Keratinocyte (primary cell): ENCODE measurements around the gene SSTR3. TPM values are rescaled to one million over a fixed set of nuclear protein-coding genes. Genes with fewer than 3 reads are reported as not detected.
A peak's percentile ranks its signal among the peaks of the same experiment; 100 is the strongest.

Experiments used
- DNase-seq: peaks from one replicate; pipeline ENCODE4 v3.0.0-alpha.2; 2011; ENCODE audit warnings: low read depth, missing footprints, low spot score
- FAIRE-seq: peaks from 2 replicates; lab custom pipeline; 2011; peaks lifted over from hg19 to GRCh38; lab: Jason Lieb, UNC
- H2AFZ ChIP-seq: 2 replicates; pipeline ENCODE4 v1.6.0; 2012; ENCODE audit warnings: low read length, control low read depth, inconsistent platforms; ENCODE audit not compliant: control insufficient read depth
- H3K27ac ChIP-seq: 2 replicates; pipeline ENCODE4 v1.5.1; 2011; ENCODE audit warnings: low read length; ENCODE audit not compliant: control insufficient read depth, insufficient read depth
- H3K27me3 ChIP-seq: 3 replicates; pipeline ENCODE4 v1.6.0; 2011; ENCODE audit warnings: low read length; ENCODE audit not compliant: control insufficient read depth, insufficient read depth; ENCODE audit errors: extremely low read depth
- H3K36me3 ChIP-seq, 2 experiments: 2 replicates in 1 of 2; 3 replicates in 1 of 2; pipeline ENCODE4 v1.5.1; 2011; ENCODE audit warnings: low read length in 2 of 2, mild to moderate bottlenecking in 1 of 2; ENCODE audit not compliant: control insufficient read depth in 2 of 2, insufficient read depth in 2 of 2; ENCODE audit errors: extremely low read depth in 1 of 2
- H3K4me1 ChIP-seq: 3 replicates; pipeline ENCODE4 v1.5.1; 2011; ENCODE audit warnings: low read length; ENCODE audit not compliant: control insufficient read depth, insufficient read depth; ENCODE audit errors: extremely low read depth
- H3K4me2 ChIP-seq: 3 replicates; pipeline ENCODE4 v1.6.0; 2011; ENCODE audit warnings: low read depth, low read length; ENCODE audit not compliant: control insufficient read depth, insufficient read depth; ENCODE audit errors: extremely low read depth
- H3K4me3 ChIP-seq, 3 experiments: fragments of 200-600 bp in 1 of 3; sonication (generic) in 1 of 3; 2 replicates in 2 of 3; 3 replicates in 1 of 3; pipeline ENCODE4 v1.5.1; 2011 to 2016; ENCODE audit warnings: low read length in 3 of 3, mild to moderate bottlenecking in 3 of 3, control low read depth in 2 of 3, inconsistent platforms in 1 of 3, low read depth in 1 of 3, mixed read lengths in 1 of 3, mixed run types in 1 of 3, moderate library complexity in 1 of 3; ENCODE audit not compliant: control insufficient read depth in 2 of 3, insufficient read depth in 2 of 3; ENCODE audit errors: extremely low read depth in 1 of 3
- H3K79me2 ChIP-seq: 2 replicates; pipeline ENCODE4 v1.6.0; 2012; ENCODE audit warnings: low read length; ENCODE audit not compliant: control insufficient read depth, insufficient read depth
- H3K9ac ChIP-seq: 3 replicates; pipeline ENCODE4 v1.6.0; 2011; ENCODE audit warnings: low read length; ENCODE audit not compliant: control insufficient read depth, insufficient read depth; ENCODE audit errors: extremely low read depth
- H3K9me1 ChIP-seq: 3 replicates; pipeline ENCODE4 v1.6.0; 2011; ENCODE audit warnings: low read length; ENCODE audit not compliant: control insufficient read depth, insufficient read depth; ENCODE audit errors: extremely low read depth
- H3K9me3 ChIP-seq: 2 replicates; pipeline ENCODE4 v1.5.1; 2012; ENCODE audit warnings: low read depth, low read length; ENCODE audit not compliant: control insufficient read depth
- H4K20me1 ChIP-seq: 3 replicates; pipeline ENCODE4 v1.6.0; 2011; ENCODE audit warnings: low read length; ENCODE audit not compliant: control insufficient read depth, insufficient read depth; ENCODE audit errors: extremely low read depth
- EZH2 ChIP-seq: IDR thresholded peaks from one replicate; pipeline ENCODE4 v1.6.1; 2012; ENCODE audit warnings: inconsistent platforms, mild to moderate bottlenecking, low read length, moderate library complexity
- dilution Hi-C: fragments of 300-500 bp; cut with MboI; formaldehyde crosslinking; loops from one replicate; pipeline ENCODE4 v1.7.0; 2020; ENCODE audit warnings: low sequenced_read_pairs; ENCODE audit not compliant: extremely low pct_ligation_motif_present
- polyA plus RNA-seq, 5 experiments: library from polyadenylated mRNA; depleted of rRNA in 3 of 5; stranded (reverse) in 3 of 5; stranded (forward) in 1 of 5; unstranded in 1 of 5; fragments of >200 nt; gene quantifications; 1 replicate in 1 of 5; 2 replicates in 3 of 5; 3 replicates in 1 of 5; pipeline versions ENCODE4 v1.2.1 to v1.2.3, GENCODE V29; 2011 to 2012; ENCODE audit warnings: missing spikeins in 2 of 5, low read depth in 1 of 5, low replicate concordance in 1 of 5
- TF ChIP-seq, protein P1 (sequence below), 3 experiments: IDR thresholded peaks in 1 of 3; conservative IDR thresholded peaks in 1 of 3; optimal IDR thresholded peaks in 1 of 3; 2 replicates in 2 of 3; 3 replicates in 1 of 3; pipeline versions ENCODE3 to v1.5.1; 2011; ENCODE audit warnings: low read length in 3 of 3, mild to moderate bottlenecking in 3 of 3, moderate library complexity in 2 of 3, control low read depth in 1 of 3, inconsistent platforms in 1 of 3; ENCODE audit not compliant: insufficient read depth in 2 of 3; ENCODE audit errors: extremely low read depth in 1 of 3

SSTR3 gene
- polyA plus RNA-seq, 1 donor (not counting 4 experiments of a cell fraction or from before 2014, with no cell fraction given) = not detected

GRCh38 chr22:37241351-37242142, 29.3 kb upstream of the SSTR3 start:
- Histone ChIP-seq H3K9me1 (no peaks in the 10 kb centered on the region), H3K4me2 (peak overlapping the region; percentile 78), H3K36me3 (peaks cover 15 to 28% of the 10 kb centered on the region in 2 experiments), H3K9me3 (no peaks in the 10 kb centered on the region), H3K4me3 (no peak overlapping the region), H3K4me1 (peaks cover 24% of the 10 kb centered on the region), H2AFZ (no peak overlapping the region), H3K9ac (no peak overlapping the region), H3K79me2 (peaks cover 18% of the 10 kb centered on the region), H3K27ac (no peak overlapping the region), H3K27me3 (no peaks in the 10 kb centered on the region), H4K20me1 (no peaks in the 10 kb centered on the region)
- TF ChIP-seq EZH2 = no peak
- TF ChIP-seq, protein P1, sequence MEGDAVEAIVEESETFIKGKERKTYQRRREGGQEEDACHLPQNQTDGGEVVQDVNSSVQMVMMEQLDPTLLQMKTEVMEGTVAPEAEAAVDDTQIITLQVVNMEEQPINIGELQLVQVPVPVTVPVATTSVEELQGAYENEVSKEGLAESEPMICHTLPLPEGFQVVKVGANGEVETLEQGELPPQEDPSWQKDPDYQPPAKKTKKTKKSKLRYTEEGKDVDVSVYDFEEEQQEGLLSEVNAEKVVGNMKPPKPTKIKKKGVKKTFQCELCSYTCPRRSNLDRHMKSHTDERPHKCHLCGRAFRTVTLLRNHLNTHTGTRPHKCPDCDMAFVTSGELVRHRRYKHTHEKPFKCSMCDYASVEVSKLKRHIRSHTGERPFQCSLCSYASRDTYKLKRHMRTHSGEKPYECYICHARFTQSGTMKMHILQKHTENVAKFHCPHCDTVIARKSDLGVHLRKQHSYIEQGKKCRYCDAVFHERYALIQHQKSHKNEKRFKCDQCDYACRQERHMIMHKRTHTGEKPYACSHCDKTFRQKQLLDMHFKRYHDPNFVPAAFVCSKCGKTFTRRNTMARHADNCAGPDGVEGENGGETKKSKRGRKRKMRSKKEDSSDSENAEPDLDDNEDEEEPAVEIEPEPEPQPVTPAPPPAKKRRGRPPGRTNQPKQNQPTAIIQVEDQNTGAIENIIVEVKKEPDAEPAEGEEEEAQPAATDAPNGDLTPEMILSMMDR (optimal IDR thresholded peaks at IDR 0.05 in 1 of 3, IDR thresholded peaks at IDR 0.05 in 1 of 3, conservative IDR thresholded peaks at IDR 0.05 in 1 of 3; ENCODE audit: extremely low read depth in 1 of 3, insufficient read depth in 2 of 3, low read length in 3 of 3) = no peak
- dilution Hi-C loops = no loop called here
- FAIRE-seq (no peak), DNase-seq (no peak)

DNA sequence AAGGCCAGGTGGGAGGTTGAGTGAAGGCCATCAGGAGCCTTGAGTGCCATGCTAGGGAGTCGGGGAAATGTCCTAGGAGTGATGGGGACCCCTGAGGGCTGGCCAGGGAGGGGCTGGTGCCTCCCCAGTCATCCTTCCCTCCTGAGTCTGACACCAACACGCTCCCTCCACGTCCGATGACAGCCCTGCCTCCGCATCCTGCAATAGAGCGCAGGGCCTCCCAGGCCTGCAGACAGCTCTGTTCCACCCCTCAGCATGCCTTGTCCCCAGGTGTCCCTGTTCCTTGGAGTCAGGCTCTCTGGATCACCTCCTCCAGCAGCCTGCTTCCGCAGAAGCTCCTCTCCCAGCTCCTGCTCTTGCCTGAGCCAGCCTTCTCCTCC, 28.7 kb upstream of the SSTR3 start:
- dilution Hi-C loops = no loop called here
- no peak overlapping the region for H3K27ac ChIP-seq
- H3K4me1 ChIP-seq = peaks cover 24% of the 10 kb centered on the region
- no peak overlapping the region for H3K4me2 ChIP-seq
- no peak overlapping the region for H2AFZ ChIP-seq
- H3K36me3 ChIP-seq = peaks cover 20 to 34% of the 10 kb centered on the region in 2 experiments
- H3K9me1 ChIP-seq = no peaks in the 10 kb centered on the region
- H4K20me1 ChIP-seq = peaks cover 3% of the 10 kb centered on the region
- no peaks in the 10 kb centered on the region for H3K27me3 ChIP-seq
- peaks cover 18% of the 10 kb centered on the region for H3K79me2 ChIP-seq
- FAIRE-seq (no peak), DNase-seq (no peak)
- H3K9me3 ChIP-seq = no peaks in the 10 kb centered on the region
- H3K4me3 ChIP-seq = no peak overlapping the region
- TF ChIP-seq, protein P1 (optimal IDR thresholded peaks at IDR 0.05 in 1 of 3, IDR thresholded peaks at IDR 0.05 in 1 of 3, conservative IDR thresholded peaks at IDR 0.05 in 1 of 3; ENCODE audit: extremely low read depth in 1 of 3, insufficient read depth in 2 of 3, low read length in 3 of 3) = no peak
- no peak for TF ChIP-seq EZH2
- H3K9ac ChIP-seq = no peak overlapping the region
